ENCODE measurements around the gene DHRSX. TPM values are rescaled to one million over a fixed set of nuclear protein-coding genes. Genes with fewer than 3 reads are reported as not detected.
"Not testable (repeated sequence)": the region's sequence is repeated elsewhere in the genome, so short reads cannot be mapped to it uniquely, and the experiment has no call there.

Gene DHRSX
- total RNA-seq, 1 experiment from 2014 or later = 11.5 TPM

DNA sequence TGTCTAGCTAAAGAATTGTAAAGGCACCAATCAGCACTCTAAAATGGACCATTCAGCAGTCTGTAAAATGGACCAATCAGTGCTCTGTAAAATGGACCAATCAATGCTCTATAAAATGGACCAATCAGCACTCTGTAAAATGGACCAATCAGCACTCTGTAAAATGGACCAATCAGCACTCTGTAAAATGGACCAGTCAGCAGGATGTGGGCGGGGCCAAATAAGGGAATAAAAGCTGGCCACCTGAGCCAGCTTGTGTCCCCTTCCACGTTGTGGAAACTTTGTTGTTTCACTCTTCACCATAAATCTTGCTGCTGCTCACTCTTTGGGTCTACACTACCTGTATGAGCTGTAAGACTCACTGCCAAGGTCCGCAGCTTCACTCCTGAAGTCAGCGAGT is 230.0 kb downstream of the DHRSX start:
- H3K36me3 ChIP-seq (ENCODE audit: low read depth, low read length); ATAC-seq; H2AFZ ChIP-seq (ENCODE audit: low read length); H3K4me1 ChIP-seq (ENCODE audit: insufficient read depth, low read length); intact Hi-C loops (cut with micrococcal nuclease); CTCF ChIA-PET; H3K79me2 ChIP-seq (ENCODE audit: low read length); H3K9ac ChIP-seq (ENCODE audit: low read length); H3K27me3 ChIP-seq (ENCODE audit: low read length); DNase-seq; H3K4me2 ChIP-seq (ENCODE audit: low read length); POLR2A ChIA-PET (ENCODE audit: unreplicated experiment); BruUV-seq (replicated peaks); H3K4me3 ChIP-seq (ENCODE audit: low read length); H3F3A ChIP-seq (ENCODE audit: low read length, unreplicated experiment); H3K9me2 ChIP-seq (replicated peaks; ENCODE audit: low read length); H3K9me3 ChIP-seq (ENCODE audit: low read length); H3K27ac ChIP-seq (ENCODE audit: low read length); H4K20me1 ChIP-seq (ENCODE audit: low read length): not testable (repeated sequence)

DNA sequence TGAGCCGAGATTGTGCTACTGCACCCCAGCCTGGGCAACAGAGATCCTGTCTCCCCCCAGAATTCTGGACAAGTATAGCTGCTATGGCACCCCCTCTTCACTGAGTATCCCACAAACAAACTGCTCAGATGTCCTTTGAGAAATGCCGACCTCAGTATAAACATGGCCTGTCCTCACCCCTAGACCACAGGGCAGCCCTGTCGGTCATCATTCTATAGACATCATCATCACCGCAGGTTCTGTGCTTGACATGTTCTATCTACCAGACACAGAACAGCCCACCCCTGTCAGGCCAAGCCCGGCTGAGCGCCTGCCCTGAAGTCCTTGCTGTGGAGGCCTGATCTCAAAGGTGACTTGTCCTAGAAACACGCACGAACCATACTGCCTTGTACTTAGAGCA is 232.9 kb downstream of the DHRSX start:
- TF ChIP-seq EZH2phosphoT487 (IDR thresholded peaks at IDR 0.05; ENCODE audit: borderline replicate concordance, low read length) (no peak), EZH2 (IDR thresholded peaks at IDR 0.05; ENCODE audit: low read length, unreplicated experiment) (no peak), CTCF (conservative IDR thresholded peaks at IDR 0.05; ENCODE audit: low read depth, low read length) (no peak)
- Histone ChIP-seq H4K20me1 (ENCODE audit: low read length) (no peaks in the 10 kb centered on the region), H3K79me2 (ENCODE audit: low read length) (no peaks in the 10 kb centered on the region), H3K9me3 (ENCODE audit: low read length) (no peaks in the 10 kb centered on the region), H3K4me1 (ENCODE audit: insufficient read depth, low read length) (no peaks in the 10 kb centered on the region), H3K27me3 (ENCODE audit: low read length) (no peaks in the 10 kb centered on the region), H3K36me3 (ENCODE audit: low read depth, low read length) (no peaks in the 10 kb centered on the region), H3F3A (ENCODE audit: low read length, unreplicated experiment) (no peaks in the 10 kb centered on the region), H3K4me3 (ENCODE audit: low read length) (no peak overlapping the region), H3K4me2 (ENCODE audit: low read length) (no peak overlapping the region), H3K27ac (ENCODE audit: low read length) (no peak overlapping the region), H3K9me2 (replicated peaks; ENCODE audit: low read length) (no peaks in the 10 kb centered on the region), H3K9ac (ENCODE audit: low read length) (no peak overlapping the region), H2AFZ (ENCODE audit: low read length) (no peak overlapping the region)
- ATAC-seq (no peak), DNase-seq (no peak)
- ChIA-PET POLR2A (ENCODE audit: unreplicated experiment) (no interaction called here), CTCF (no interaction called here)
- intact Hi-C loops (cut with micrococcal nuclease) = no loop called here
- BruUV-seq (replicated peaks) = no TSS peak

DNA sequence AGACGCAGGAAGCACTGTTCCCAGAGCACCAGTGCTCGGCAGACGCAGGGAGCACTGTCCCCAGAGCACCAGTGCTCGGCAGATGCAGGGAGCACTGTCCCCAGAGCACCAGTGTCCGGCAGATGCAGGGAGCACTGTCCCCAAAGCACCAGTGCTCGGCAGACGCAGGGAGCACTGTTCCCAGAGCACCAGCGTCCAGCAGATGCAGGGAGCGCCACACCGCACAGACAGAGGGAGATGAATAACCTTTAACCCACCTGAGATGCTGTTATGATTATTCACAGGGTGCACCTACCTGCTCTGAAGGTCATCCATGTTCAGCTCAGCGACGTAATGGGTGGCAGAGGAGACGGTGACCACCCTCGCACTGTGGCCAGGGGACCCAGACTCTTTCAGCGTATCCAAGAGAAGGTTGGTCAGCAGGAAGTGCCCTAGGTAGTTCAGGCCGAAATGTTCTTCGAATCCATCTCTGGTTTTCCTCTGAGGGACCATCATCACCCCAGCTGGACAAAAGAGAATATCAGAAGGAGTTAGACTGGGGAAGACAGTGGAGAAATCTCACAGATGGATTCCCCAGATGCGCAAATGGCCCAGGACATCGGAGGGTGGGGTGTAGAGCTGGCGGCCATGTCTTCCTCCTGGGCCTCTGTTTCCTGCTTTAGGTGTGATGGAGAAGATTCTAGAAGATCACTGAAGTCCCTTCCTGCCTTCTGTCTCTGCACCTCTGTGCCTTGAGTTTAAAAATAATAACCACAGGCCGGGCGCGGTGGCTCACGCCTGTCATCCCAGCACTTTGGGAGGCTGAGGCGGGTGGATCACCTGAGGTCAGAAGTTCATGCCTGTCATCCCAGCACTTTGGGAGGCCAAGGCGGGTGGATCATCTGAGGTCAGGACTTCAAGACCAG is 234.1 kb downstream of the DHRSX start:
- DNase-seq = no peak
- Histone ChIP-seq H3F3A (ENCODE audit: low read length, unreplicated experiment) (no peaks in the 10 kb centered on the region), H2AFZ (ENCODE audit: low read length) (no peak overlapping the region), H3K9me3 (ENCODE audit: low read length) (no peaks in the 10 kb centered on the region), H3K4me1 (ENCODE audit: insufficient read depth, low read length) (no peaks in the 10 kb centered on the region), H3K27me3 (ENCODE audit: low read length) (no peaks in the 10 kb centered on the region), H3K4me3 (ENCODE audit: low read length) (no peak overlapping the region), H3K9ac (ENCODE audit: low read length) (no peak overlapping the region), H4K20me1 (ENCODE audit: low read length) (no peaks in the 10 kb centered on the region), H3K9me2 (replicated peaks; ENCODE audit: low read length) (no peaks in the 10 kb centered on the region), H3K4me2 (ENCODE audit: low read length) (no peak overlapping the region), H3K79me2 (ENCODE audit: low read length) (no peaks in the 10 kb centered on the region), H3K36me3 (ENCODE audit: low read depth, low read length) (no peaks in the 10 kb centered on the region), H3K27ac (ENCODE audit: low read length) (no peak overlapping the region)
- CTCF ChIA-PET = no interaction called here
- no peak for ATAC-seq
- TF ChIP-seq EZH2phosphoT487 (IDR thresholded peaks at IDR 0.05; ENCODE audit: borderline replicate concordance, low read length) (no peak), CTCF (conservative IDR thresholded peaks at IDR 0.05; ENCODE audit: low read depth, low read length) (no peak), EZH2 (IDR thresholded peaks at IDR 0.05; ENCODE audit: low read length, unreplicated experiment) (no peak)
- POLR2A ChIA-PET (ENCODE audit: unreplicated experiment) = no interaction called here
- intact Hi-C loops (cut with micrococcal nuclease) = no loop called here
- BruUV-seq (replicated peaks) = no TSS peak

GRCh38 chrX:2265658-2266444 is 234.9 kb downstream of the DHRSX start:
- H3F3A ChIP-seq (ENCODE audit: low read length, unreplicated experiment); H3K27ac ChIP-seq (ENCODE audit: low read length); H3K79me2 ChIP-seq (ENCODE audit: low read length); H2AFZ ChIP-seq (ENCODE audit: low read length); intact Hi-C loops (cut with micrococcal nuclease); CTCF ChIA-PET; H3K27me3 ChIP-seq (ENCODE audit: low read length); ATAC-seq; POLR2A ChIA-PET (ENCODE audit: unreplicated experiment); H3K4me1 ChIP-seq (ENCODE audit: insufficient read depth, low read length); H3K9ac ChIP-seq (ENCODE audit: low read length); BruUV-seq (replicated peaks); H4K20me1 ChIP-seq (ENCODE audit: low read length); H3K9me2 ChIP-seq (replicated peaks; ENCODE audit: low read length); H3K4me3 ChIP-seq (ENCODE audit: low read length); H3K36me3 ChIP-seq (ENCODE audit: low read depth, low read length); H3K4me2 ChIP-seq (ENCODE audit: low read length); H3K9me3 ChIP-seq (ENCODE audit: low read length); DNase-seq: not testable (repeated sequence)

Measured in PC-3 (cell line).